GM19023 (cell line): ENCODE data around the gene PDE4B.
"Not testable (repeated sequence)": the region's sequence is repeated elsewhere in the genome, so short reads cannot be mapped to it uniquely, and the experiment has no call there.

Source experiments
- ATAC-seq: cut with Tn5 transposase; IDR thresholded peaks from one replicate; pipeline ENCODE4 v1.9.1; 2021; ENCODE audit warnings: mild to moderate bottlenecking, moderate library complexity; ENCODE audit not compliant: unreplicated experiment

PDE4B gene

GRCh38 chr1:66298464-66298863, 505.8 kb downstream of the PDE4B start:
- no peak for ATAC-seq

GRCh38 chr1:66300280-66300971, 507.7 kb downstream of the PDE4B start:
- no peak for ATAC-seq

GRCh38 chr1:66300972-66301451, 508.3 kb downstream of the PDE4B start:
- peak; percentile 84 for ATAC-seq

- no peak for ATAC-seq
These were observed 509.6 kb downstream of the PDE4B start for GRCh38 chr1:66302184-66302742.

- no peak for ATAC-seq
These were observed 510.1 kb downstream of the PDE4B start for GRCh38 chr1:66302815-66303214.

- ATAC-seq: no peak
These were observed 511.0 kb downstream of the PDE4B start for GRCh38 chr1:66303646-66304045.

GRCh38 chr1:66304128-66304527, 511.4 kb downstream of the PDE4B start:
- no peak for ATAC-seq

- ATAC-seq: no peak
These were observed 513.2 kb downstream of the PDE4B start for GRCh38 chr1:66305927-66306326.

- ATAC-seq: no peak
These were observed 516.5 kb downstream of the PDE4B start for GRCh38 chr1:66309006-66309741.

- no peak for ATAC-seq
These were observed 518.4 kb downstream of the PDE4B start for GRCh38 chr1:66311092-66311491.

GRCh38 chr1:66311628-66312027, 518.9 kb downstream of the PDE4B start:
- no peak for ATAC-seq

- ATAC-seq: no peak
These were observed 519.7 kb downstream of the PDE4B start for GRCh38 chr1:66312271-66312990.

GRCh38 chr1:66313429-66313828, 520.7 kb downstream of the PDE4B start:
- no peak for ATAC-seq

GRCh38 chr1:66315671-66316070, 523.0 kb downstream of the PDE4B start:
- no peak for ATAC-seq

- ATAC-seq: no peak
These were observed 524.0 kb downstream of the PDE4B start for GRCh38 chr1:66316464-66317247.

- no peak for ATAC-seq
These were observed 524.5 kb downstream of the PDE4B start for GRCh38 chr1:66317248-66317515.

- no peak for ATAC-seq
These were observed 527.5 kb downstream of the PDE4B start for GRCh38 chr1:66320231-66320630.

GRCh38 chr1:66322462-66322861, 529.8 kb downstream of the PDE4B start:
- ATAC-seq: not testable (repeated sequence)

- ATAC-seq: no peak
These were observed 531.4 kb downstream of the PDE4B start for GRCh38 chr1:66323958-66324625.
